Tibial artery (tissue), 4 donors: ENCODE data around the gene ELK1.

Experiments
- DNase-seq, 2 donors: peaks; one replicate each; pipeline ENCODE4 v3.0.0-alpha.2; 2019
- H3K27ac ChIP-seq, 2 donors: fragments of 200-600 bp; sonication (generic) in 1 of 2; 1 replicate in 1 of 2; 2 replicates in 1 of 2; pipeline ENCODE4 v1.5.1; 2018 to 2019; ENCODE audit warnings: mild to moderate bottlenecking in 1 of 2
- H3K27me3 ChIP-seq, 2 donors: fragments of 200-600 bp; sonication (generic) in 1 of 2; one replicate each; pipeline versions ENCODE4 v1.5.1 to v1.6.0; 2016 to 2019
- H3K36me3 ChIP-seq, 3 donors: fragments of 200-600 bp; sonication (generic) in 2 of 3; one replicate each; pipeline ENCODE4 v1.5.1; 2016 to 2019; ENCODE audit warnings: mild to moderate bottlenecking in 2 of 3
- H3K4me1 ChIP-seq, 4 donors: fragments of 200-600 bp; sonication (generic) in 2 of 4; 1 replicate in 3 of 4; 2 replicates in 1 of 4; pipeline ENCODE4 v1.5.1; 2016 to 2019
- H3K4me3 ChIP-seq, 2 donors: fragments of 200-600 bp; sonication (generic) in 1 of 2; 1 replicate in 1 of 2; 2 replicates in 1 of 2; pipeline ENCODE4 v1.5.1; 2018 to 2019; ENCODE audit warnings: mild to moderate bottlenecking in 2 of 2
- H3K9me3 ChIP-seq, 3 donors: fragments of 200-600 bp; sonication (generic) in 1 of 3; one replicate each; pipeline ENCODE4 v1.5.1; 2016 to 2019
- intact Hi-C: fragments of 100-400 bp; cut with DNase I; formaldehyde crosslinking; loops from one replicate; pipeline ENCODE4 v1.15.0; 2023; ENCODE audit warnings: low total_unique reads
- TF ChIP-seq, protein P1 (sequence below), 2 experiments: fragments of 200-600 bp in 1 of 2; fragments of 450-650 bp in 1 of 2; IDR thresholded peaks; one replicate each; pipeline ENCODE4 v1.5.1; 2017 to 2019; ENCODE audit warnings: antibody characterized with exemption in 2 of 2, mild to moderate bottlenecking in 1 of 2, moderate library complexity in 1 of 2

Gene ELK1

DNA sequence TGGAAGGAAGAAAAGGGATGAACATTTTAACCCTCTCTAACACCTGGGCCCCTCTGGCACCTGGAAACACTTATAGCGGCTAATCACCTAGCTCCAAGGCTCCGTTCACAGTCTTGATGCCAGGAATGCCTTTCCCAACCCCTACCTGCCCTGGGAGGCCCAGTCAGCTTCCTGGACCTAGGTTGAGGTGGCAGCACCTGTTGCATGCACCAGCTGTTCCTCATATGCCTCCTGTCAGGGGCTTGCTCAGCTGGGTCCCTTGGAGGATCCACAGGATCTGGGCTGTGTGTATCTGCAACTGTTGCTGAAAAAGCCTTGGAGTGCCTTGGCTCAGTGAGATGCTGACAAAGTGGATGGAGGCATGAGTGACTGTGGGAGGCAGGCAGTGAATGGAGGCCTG lies 25.0 kb downstream of the ELK1 start:
- Histone ChIP-seq H3K4me3 (no peak overlapping the region), H3K4me1 (peaks cover 0 to 4% (median 0%) of the 10 kb centered on the region in 4 donors), H3K27me3 (peaks cover 0 to 7% of the 10 kb centered on the region in 2 donors), H3K9me3 (no peaks in the 10 kb centered on the region), H3K36me3 (no peaks in the 10 kb centered on the region), H3K27ac (no peak overlapping the region)
- DNase-seq: no peak
- intact Hi-C loops: no loop called here
- TF ChIP-seq, protein P1, sequence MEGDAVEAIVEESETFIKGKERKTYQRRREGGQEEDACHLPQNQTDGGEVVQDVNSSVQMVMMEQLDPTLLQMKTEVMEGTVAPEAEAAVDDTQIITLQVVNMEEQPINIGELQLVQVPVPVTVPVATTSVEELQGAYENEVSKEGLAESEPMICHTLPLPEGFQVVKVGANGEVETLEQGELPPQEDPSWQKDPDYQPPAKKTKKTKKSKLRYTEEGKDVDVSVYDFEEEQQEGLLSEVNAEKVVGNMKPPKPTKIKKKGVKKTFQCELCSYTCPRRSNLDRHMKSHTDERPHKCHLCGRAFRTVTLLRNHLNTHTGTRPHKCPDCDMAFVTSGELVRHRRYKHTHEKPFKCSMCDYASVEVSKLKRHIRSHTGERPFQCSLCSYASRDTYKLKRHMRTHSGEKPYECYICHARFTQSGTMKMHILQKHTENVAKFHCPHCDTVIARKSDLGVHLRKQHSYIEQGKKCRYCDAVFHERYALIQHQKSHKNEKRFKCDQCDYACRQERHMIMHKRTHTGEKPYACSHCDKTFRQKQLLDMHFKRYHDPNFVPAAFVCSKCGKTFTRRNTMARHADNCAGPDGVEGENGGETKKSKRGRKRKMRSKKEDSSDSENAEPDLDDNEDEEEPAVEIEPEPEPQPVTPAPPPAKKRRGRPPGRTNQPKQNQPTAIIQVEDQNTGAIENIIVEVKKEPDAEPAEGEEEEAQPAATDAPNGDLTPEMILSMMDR (IDR thresholded peaks at IDR 0.05): no peak

DNA sequence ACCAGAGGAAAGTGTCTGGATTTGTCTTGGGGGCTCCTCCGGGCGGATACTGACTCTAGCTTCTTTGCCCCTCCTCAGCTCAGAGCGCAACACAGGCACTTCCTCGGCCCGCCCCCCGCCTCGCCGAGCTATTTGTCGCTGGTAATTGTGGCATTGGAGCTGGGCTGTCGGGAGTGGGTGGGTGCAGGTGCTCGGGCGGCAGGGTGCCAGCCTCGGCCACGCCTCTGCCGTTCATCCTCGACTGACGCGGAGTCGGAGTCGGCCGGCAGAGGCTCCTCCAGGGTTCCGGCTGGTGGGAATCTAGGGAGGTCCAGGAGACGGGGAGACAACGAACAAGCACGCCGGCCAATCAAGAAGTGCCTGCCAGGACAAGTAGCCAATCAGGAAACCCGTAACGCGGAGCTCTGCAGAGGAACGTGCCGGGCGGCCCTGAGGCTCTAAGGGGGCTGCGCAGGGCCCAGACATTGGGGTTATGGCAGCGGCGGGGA lies 26.8 kb downstream of the ELK1 start:
- DNase-seq: peak in 1 of 2 donors; percentile 23
- peaks cover 0 to 12% (median 5%) of the 10 kb centered on the region in 4 donors for H3K4me1 ChIP-seq
- intact Hi-C loops: no loop called here
- peak overlapping the region in 1 of 2 donors; percentile 18 for H3K4me3 ChIP-seq
- H3K27me3 ChIP-seq: peaks cover 0 to 7% of the 10 kb centered on the region in 2 donors
- TF ChIP-seq, protein P1 (IDR thresholded peaks at IDR 0.05): no peak
- H3K9me3 ChIP-seq: no peaks in the 10 kb centered on the region
- no peaks in the 10 kb centered on the region for H3K36me3 ChIP-seq
- H3K27ac ChIP-seq: no peak overlapping the region

DNA sequence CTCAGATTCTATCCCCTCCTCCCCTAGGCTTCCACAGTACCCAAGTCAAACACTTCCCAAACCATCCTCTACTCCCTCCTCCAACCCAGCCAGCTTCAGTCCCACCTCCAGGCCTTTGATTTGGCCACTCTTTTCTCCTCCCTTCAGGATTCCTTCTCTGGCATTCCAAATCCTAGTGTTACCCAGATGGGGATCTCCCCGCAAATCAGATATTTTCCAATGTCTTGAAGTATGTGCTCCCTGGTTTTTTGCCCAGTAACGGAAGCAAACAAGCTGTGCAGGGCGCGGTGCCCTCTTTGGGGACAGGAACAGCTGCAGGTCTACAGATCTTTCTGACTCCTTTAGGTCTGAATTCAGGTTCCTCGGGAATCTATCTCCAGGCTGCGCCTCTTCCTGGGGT lies 28.5 kb downstream of the ELK1 start:
- no peaks in the 10 kb centered on the region for H3K9me3 ChIP-seq
- TF ChIP-seq, protein P1 (IDR thresholded peaks at IDR 0.05): no peak
- DNase-seq: no peak
- intact Hi-C loops: no loop called here
- no peak overlapping the region for H3K27ac ChIP-seq
- H3K36me3 ChIP-seq: no peaks in the 10 kb centered on the region
- no peak overlapping the region for H3K4me3 ChIP-seq
- peaks cover 0 to 7% of the 10 kb centered on the region in 2 donors for H3K27me3 ChIP-seq
- peaks cover 0 to 12% (median 5%) of the 10 kb centered on the region in 4 donors for H3K4me1 ChIP-seq

DNA sequence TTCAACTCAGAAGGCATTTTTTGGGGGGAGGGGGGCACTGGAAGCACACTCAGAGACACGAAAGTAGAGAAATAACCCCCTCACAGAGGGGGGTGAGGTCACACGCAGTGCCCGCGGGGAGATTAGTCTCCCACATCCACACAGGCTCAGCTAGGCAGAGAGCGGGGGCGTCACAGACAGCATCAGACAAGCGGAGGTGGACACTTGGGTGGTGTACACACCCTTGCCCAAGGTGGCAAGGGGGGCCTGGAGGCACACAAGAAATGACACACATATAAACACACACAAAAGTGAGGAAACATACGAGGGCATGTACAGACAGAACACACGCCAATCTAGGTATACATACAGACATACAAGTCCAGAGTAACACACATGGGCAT lies 30.1 kb downstream of the ELK1 start:
- H3K27me3 ChIP-seq: peaks cover 0 to 7% of the 10 kb centered on the region in 2 donors
- H3K36me3 ChIP-seq: no peaks in the 10 kb centered on the region
- H3K4me1 ChIP-seq: peaks cover 0 to 12% (median 5%) of the 10 kb centered on the region in 4 donors
- H3K27ac ChIP-seq: no peak overlapping the region
- no peak overlapping the region for H3K4me3 ChIP-seq
- no peak for DNase-seq
- intact Hi-C loops: no loop called here
- no peaks in the 10 kb centered on the region for H3K9me3 ChIP-seq
- TF ChIP-seq, protein P1 (IDR thresholded peaks at IDR 0.05): no peak

DNA sequence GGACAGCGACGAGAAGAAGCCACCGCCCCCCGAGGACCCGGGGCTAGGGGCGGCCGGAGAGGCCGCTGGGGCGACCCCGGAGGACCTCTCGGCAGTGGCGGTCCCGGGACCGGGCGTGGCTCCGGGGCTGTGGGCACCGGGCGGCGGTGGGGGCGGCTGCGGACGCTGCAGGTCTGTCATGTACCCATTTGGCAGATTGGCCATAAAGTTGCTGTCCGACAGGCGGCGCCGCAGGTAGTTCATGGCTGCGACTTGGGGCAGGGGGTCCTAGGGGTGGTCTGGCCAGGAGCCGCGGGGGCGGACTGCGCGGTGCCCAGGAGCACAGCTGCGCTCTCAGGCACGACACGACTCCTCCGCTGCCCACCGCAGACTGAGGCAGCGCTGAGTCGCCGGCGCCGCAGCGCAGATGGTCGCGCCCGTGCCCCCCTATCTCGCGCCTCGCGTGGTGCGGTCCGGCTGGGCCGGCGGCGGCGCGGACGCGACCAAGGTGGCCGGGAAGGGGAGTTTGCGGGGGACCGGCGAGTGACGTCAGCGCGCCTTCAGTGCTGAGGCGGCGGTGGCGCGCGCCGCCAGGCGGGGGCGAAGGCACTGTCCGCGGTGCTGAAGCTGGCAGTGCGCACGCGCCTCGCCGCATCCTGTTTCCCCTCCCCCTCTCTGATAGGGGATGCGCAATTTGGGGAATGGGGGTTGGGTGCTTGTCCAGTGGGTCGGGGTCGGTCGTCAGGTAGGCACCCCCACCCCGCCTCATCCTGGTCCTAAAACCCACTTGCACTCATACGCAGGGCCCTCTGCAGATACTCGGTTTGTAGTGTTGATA lies 30.7 kb downstream of the ELK1 start, which contains the start of gene SYN1:
Gene SYN1 (minus strand): TSS at position 372 of the 817 bp plus-strand sequence. CDS start 129 bp downstream, at position 243.
- peak; percentile 55 to 80 for DNase-seq
- Histone ChIP-seq H3K4me3 (peak within 1 kb of the TSS in 1 of 2 donors; percentile 43), H3K36me3 (no peaks in the 10 kb centered on the region), H3K4me1 (peaks cover 0 to 12% (median 5%) of the 10 kb centered on the region in 4 donors), H3K9me3 (no peaks in the 10 kb centered on the region), H3K27ac (no peak within 1 kb of the TSS), H3K27me3 (peaks cover 0 to 7% of the 10 kb centered on the region in 2 donors)
- intact Hi-C loops: no loop called here
- TF ChIP-seq, protein P1 (IDR thresholded peaks at IDR 0.05): peak in 1 of 2 experiments; percentile 11
